Esophagus muscularis mucosa (tissue), 4 donors: ENCODE data around the gene ARHGAP15. TPM values are rescaled to one million over a fixed set of nuclear protein-coding genes. Genes with fewer than 3 reads are reported as not detected.

ENCODE experiments used
- DNase-seq: peaks from one replicate; pipeline ENCODE4 v3.0.0-alpha.2; 2017; ENCODE audit errors: extremely low spot score
- H3K27ac ChIP-seq, 4 donors: fragments of 200-600 bp; sonication (generic); replicated peaks in 1 of 4; 1 replicate in 3 of 4; 2 replicates in 1 of 4; pipeline ENCODE4 v1.5.1; 2016 to 2019; ENCODE audit warnings: mild to moderate bottlenecking in 1 of 4
- H3K27me3 ChIP-seq, 4 donors: fragments of 200-600 bp; sonication (generic); one replicate each; pipeline versions ENCODE4 v1.5.1 to v1.6.0; 2016 to 2019
- H3K36me3 ChIP-seq, 4 donors: fragments of 200-600 bp; sonication (generic); one replicate each; pipeline ENCODE4 v1.5.1; 2016 to 2019
- H3K4me1 ChIP-seq, 4 donors: fragments of 200-600 bp; sonication (generic); one replicate each; pipeline ENCODE4 v1.5.1; 2016 to 2019
- H3K4me3 ChIP-seq, 4 donors: fragments of 200-600 bp; sonication (generic); 1 replicate in 2 of 4; 2 replicates in 2 of 4; pipeline ENCODE4 v1.5.1; 2016 to 2019; ENCODE audit warnings: mild to moderate bottlenecking in 4 of 4, moderate library complexity in 1 of 4
- H3K9me3 ChIP-seq, 4 donors: fragments of 200-600 bp; sonication (generic); 1 replicate in 3 of 4; 2 replicates in 1 of 4; pipeline ENCODE4 v1.5.1; 2016 to 2019
- CTCF ChIP-seq, 3 experiments: fragments of 200-600 bp in 2 of 3; fragments of 450-650 bp in 1 of 3; sonication (generic) in 2 of 3; IDR thresholded peaks; one replicate each; pipeline ENCODE4 v1.5.1; 2017 to 2019; ENCODE audit warnings: antibody characterized with exemption in 3 of 3, mild to moderate bottlenecking in 2 of 3, moderate library complexity in 1 of 3
- EP300 ChIP-seq: sonication (generic); formaldehyde crosslinking; IDR thresholded peaks from one replicate; pipeline ENCODE4 v1.6.1; 2017; ENCODE audit warnings: antibody characterized with exemption
- POLR2A ChIP-seq: fragments of 450-650 bp; IDR thresholded peaks from one replicate; pipeline ENCODE4 v1.6.1; 2017; ENCODE audit warnings: antibody characterized with exemption, moderate library complexity, mild to moderate bottlenecking, low read depth
- POLR2AphosphoS5 ChIP-seq, 2 donors: sonication (generic); formaldehyde crosslinking; IDR thresholded peaks; one replicate each; pipeline ENCODE4 v1.6.1; 2017; ENCODE audit warnings: antibody characterized with exemption in 2 of 2
- WGBS: methylation state at CpG from one replicate; pipeline ENCODE4 v1.1.5; 2018; 5-methylcytosine and 5-hydroxymethylcytosine counted together
- intact Hi-C: fragments of 100-400 bp; cut with DNase I; formaldehyde crosslinking; loops from one replicate; pipeline ENCODE4 v1.15.1; 2023
- total RNA-seq, 4 donors: library from RNA; depleted of rRNA; stranded (reverse); fragments of >200 nt; gene quantifications; one replicate each; pipeline versions ENCODE4 v1.1.0 to v1.2.1, GENCODE V29; 2016

The ARHGAP15 gene
- total RNA-seq, 4 donors from 2014 or later, result 5.4 to 13.3 (median 7.1) TPM

- Histone ChIP-seq H3K9me3 (no peaks in the 10 kb centered on the region), H3K4me3 (no peak overlapping the region), H3K4me1 (no peaks in the 10 kb centered on the region), H3K27me3 (no peaks in the 10 kb centered on the region), H3K27ac (no peak overlapping the region), H3K36me3 (no peaks in the 10 kb centered on the region)
- 54% methylated on average over 2 of the region's 2 CpGs for WGBS
- DNase-seq, result no peak
- intact Hi-C loops, result no loop called here
- TF ChIP-seq POLR2AphosphoS5 (IDR thresholded peaks at IDR 0.05) (no peak), EP300 (no peak), CTCF (IDR thresholded peaks at IDR 0.05) (no peak), POLR2A (no peak)
These were observed 270.4 kb downstream of the ARHGAP15 start for GRCh38 chr2:143399631-143400069.

GRCh38 chr2:143401861-143402260 is 272.6 kb downstream of the ARHGAP15 start:
- no peaks in the 10 kb centered on the region for H3K4me1 ChIP-seq
- intact Hi-C loops, result no loop called here
- TF ChIP-seq POLR2A, result no peak
- no peak for TF ChIP-seq EP300
- no peaks in the 10 kb centered on the region for H3K36me3 ChIP-seq
- no peak for DNase-seq
- 71% methylated on average over 2 of the region's 2 CpGs for WGBS
- no peaks in the 10 kb centered on the region for H3K27me3 ChIP-seq
- H3K4me3 ChIP-seq, result no peak overlapping the region
- H3K27ac ChIP-seq, result no peak overlapping the region
- no peaks in the 10 kb centered on the region for H3K9me3 ChIP-seq

GRCh38 chr2:143402451-143402850 is 273.2 kb downstream of the ARHGAP15 start:
- TF ChIP-seq EP300 (no peak), POLR2AphosphoS5 (IDR thresholded peaks at IDR 0.05) (no peak), CTCF (IDR thresholded peaks at IDR 0.05) (no peak), POLR2A (no peak)
- Histone ChIP-seq H3K9me3 (no peaks in the 10 kb centered on the region), H3K4me1 (no peaks in the 10 kb centered on the region), H3K27ac (no peak overlapping the region), H3K27me3 (no peaks in the 10 kb centered on the region), H3K36me3 (no peaks in the 10 kb centered on the region), H3K4me3 (no peak overlapping the region)
- no peak for DNase-seq
- intact Hi-C loops, result no loop called here
- WGBS, result 85% methylated on average over 2 of the region's 2 CpGs

GRCh38 chr2:143410082-143410897 is 281.1 kb downstream of the ARHGAP15 start:
- intact Hi-C loops, result no loop called here
- DNase-seq, result no peak
- 90% methylated on average over 3 of the region's 3 CpGs for WGBS
- TF ChIP-seq CTCF (IDR thresholded peaks at IDR 0.05), result no peak
- no peak for TF ChIP-seq EP300
- no peak for TF ChIP-seq POLR2AphosphoS5 (IDR thresholded peaks at IDR 0.05)
- TF ChIP-seq POLR2A, result no peak
- H3K4me1 ChIP-seq, result no peaks in the 10 kb centered on the region
- H3K4me3 ChIP-seq, result no peak overlapping the region
- H3K36me3 ChIP-seq, result no peaks in the 10 kb centered on the region
- no peaks in the 10 kb centered on the region for H3K9me3 ChIP-seq
- no peaks in the 10 kb centered on the region for H3K27me3 ChIP-seq
- H3K27ac ChIP-seq, result no peak overlapping the region

GRCh38 chr2:143415571-143415970 is 286.4 kb downstream of the ARHGAP15 start:
- intact Hi-C loops, result no loop called here
- Histone ChIP-seq H3K9me3 (no peaks in the 10 kb centered on the region), H3K27ac (no peak overlapping the region), H3K4me1 (no peaks in the 10 kb centered on the region), H3K36me3 (no peaks in the 10 kb centered on the region), H3K4me3 (no peak overlapping the region), H3K27me3 (no peaks in the 10 kb centered on the region)
- 89% methylated on average over 4 of the region's 4 CpGs for WGBS
- TF ChIP-seq EP300, result no peak
- no peak for TF ChIP-seq CTCF (IDR thresholded peaks at IDR 0.05)
- no peak for TF ChIP-seq POLR2A
- no peak for TF ChIP-seq POLR2AphosphoS5 (IDR thresholded peaks at IDR 0.05)
- DNase-seq, result no peak
